Right lobe of liver (tissue), 6 donors: Measurements from ENCODE around the gene TMC5. TPM values are rescaled to one million over a fixed set of nuclear protein-coding genes. Genes with fewer than 3 reads are reported as not detected.
A peak's percentile ranks its signal among the peaks of the same experiment; 100 is the strongest.
"Not testable (repeated sequence)": the region's sequence is repeated elsewhere in the genome, so short reads cannot be mapped to it uniquely, and the experiment has no call there.

Source experiments
- ATAC-seq, 4 donors: fragments of 200-7000 bp; cut with Tn5 transposase; one replicate each; pipeline ENCODE4 v1.9.1; 2020; ENCODE audit warnings: mild to moderate bottlenecking in 4 of 4, moderate library complexity in 4 of 4
- DNase-seq, 3 donors: peaks; one replicate each; pipeline ENCODE4 v3.0.0-alpha.2; 2020
- H3K27ac ChIP-seq, 3 donors: fragments of 200-600 bp; one replicate each; pipeline ENCODE4 v1.8.0; 2022
- H3K27me3 ChIP-seq, 2 donors: fragments of 200-600 bp; one replicate each; pipeline ENCODE4 v1.8.0; 2022
- H3K36me3 ChIP-seq, 4 donors: fragments of 200-600 bp; sonication (generic) in 1 of 4; one replicate each; pipeline versions ENCODE4 v1.5.1 to v1.8.0; 2017 to 2022; ENCODE audit warnings: control low read depth in 1 of 4
- H3K4me1 ChIP-seq, 4 donors: fragments of 200-600 bp; sonication (generic) in 1 of 4; one replicate each; pipeline versions ENCODE4 v1.5.1 to v1.8.0; 2017 to 2022; ENCODE audit warnings: control low read depth in 1 of 4
- H3K4me3 ChIP-seq, 3 donors: fragments of 200-600 bp; one replicate each; pipeline ENCODE4 v1.8.0; 2022
- H3K9me3 ChIP-seq, 4 donors: fragments of 200-600 bp; sonication (generic) in 1 of 4; one replicate each; pipeline versions ENCODE4 v1.5.1 to v1.8.0; 2017 to 2022; ENCODE audit warnings: control low read depth in 1 of 4
- CTCF ChIP-seq, 4 donors: fragments of 200-600 bp in 3 of 4; fragments of 450-650 bp in 1 of 4; IDR thresholded peaks; one replicate each; pipeline versions ENCODE4 v1.5.1 to v1.8.0; 2016 to 2022; ENCODE audit warnings: antibody characterized with exemption in 4 of 4, mild to moderate bottlenecking in 2 of 4
- POLR2A ChIP-seq: fragments of 450-650 bp; IDR thresholded peaks from one replicate; pipeline ENCODE4 v1.6.1; 2017; ENCODE audit warnings: antibody characterized with exemption, mild to moderate bottlenecking
- WGBS: methylation state at CpG from one replicate; pipeline ENCODE4 v1.1.6; 2018; ENCODE audit warnings: low coverage, low lambda C conversion rate; ENCODE audit not compliant: insufficient coverage; ENCODE audit errors: missing lambda C conversion rate; 5-methylcytosine and 5-hydroxymethylcytosine counted together
- intact Hi-C, 2 donors: fragments of 100-400 bp; cut with DNase I; formaldehyde crosslinking; loops; one replicate each; pipeline versions ENCODE4 v1.11.2 to v1.14.1; 2022
- total RNA-seq, 6 experiments: library from RNA; depleted of rRNA in 2 of 6; stranded (reverse); fragments of >200 nt in 2 of 6; fragmentation: NEBNext Ultra II Directional in 3 of 6; extraction: Animal tissue kit (Norgen Biotek cat#: 25700) in 3 of 6; gene quantifications; one replicate each; pipeline versions ENCODE4 v1.1.0 to v1.2.4, GENCODE V29; 2016 to 2023
- donor health status: DM: no; HTN: yes; CAD: no.
- donor health status: DM: no; HTN: no; CAD: no.
- donor health status: DM: no; HTN: no; CAD: no.
- donor health status: DM: no; HTN: yes; CAD: no.
- donor health status: DM: no; HTN: yes; CAD: no.

TMC5 gene
- total RNA-seq, 6 experiments from 2014 or later: 0.43 to 3.4 (median 0.93) TPM; not detected in 1

GRCh38 chr16:19400711-19401110 is 17.0 kb upstream of the TMC5 start:
- Histone ChIP-seq H3K27me3 (no peaks in the 10 kb centered on the region), H3K9me3 (no peaks in the 10 kb centered on the region), H3K36me3 (no peaks in the 10 kb centered on the region), H3K4me3 (no peak overlapping the region), H3K4me1 (peaks cover 0 to 14% (median 4%) of the 10 kb centered on the region in 4 donors), H3K27ac (no peak overlapping the region)
- WGBS: 73% methylated on average over 2 of the region's 7 CpGs
- TF ChIP-seq CTCF (IDR thresholded peaks at IDR 0.05) (peak in 2 of 4 donors; percentile 18 to 26), POLR2A (no peak)
- intact Hi-C loops: no loop called here
- DNase-seq (no peak), ATAC-seq (no peak)

GRCh38 chr16:19406891-19407491 is 10.7 kb upstream of the TMC5 start:
- ATAC-seq (no peak), DNase-seq (no peak)
- Histone ChIP-seq H3K4me1 (peaks cover 0 to 3% (median 0%) of the 10 kb centered on the region in 4 donors), H3K27me3 (peaks cover 0 to 12% of the 10 kb centered on the region in 2 donors), H3K9me3 (no peaks in the 10 kb centered on the region), H3K36me3 (no peaks in the 10 kb centered on the region), H3K27ac (no peak overlapping the region), H3K4me3 (no peak overlapping the region)
- intact Hi-C loops: no loop called here
- TF ChIP-seq POLR2A: no peak
- TF ChIP-seq CTCF (IDR thresholded peaks at IDR 0.05): no peak
- WGBS: 29% methylated on average over 2 of the region's 5 CpGs

DNA sequence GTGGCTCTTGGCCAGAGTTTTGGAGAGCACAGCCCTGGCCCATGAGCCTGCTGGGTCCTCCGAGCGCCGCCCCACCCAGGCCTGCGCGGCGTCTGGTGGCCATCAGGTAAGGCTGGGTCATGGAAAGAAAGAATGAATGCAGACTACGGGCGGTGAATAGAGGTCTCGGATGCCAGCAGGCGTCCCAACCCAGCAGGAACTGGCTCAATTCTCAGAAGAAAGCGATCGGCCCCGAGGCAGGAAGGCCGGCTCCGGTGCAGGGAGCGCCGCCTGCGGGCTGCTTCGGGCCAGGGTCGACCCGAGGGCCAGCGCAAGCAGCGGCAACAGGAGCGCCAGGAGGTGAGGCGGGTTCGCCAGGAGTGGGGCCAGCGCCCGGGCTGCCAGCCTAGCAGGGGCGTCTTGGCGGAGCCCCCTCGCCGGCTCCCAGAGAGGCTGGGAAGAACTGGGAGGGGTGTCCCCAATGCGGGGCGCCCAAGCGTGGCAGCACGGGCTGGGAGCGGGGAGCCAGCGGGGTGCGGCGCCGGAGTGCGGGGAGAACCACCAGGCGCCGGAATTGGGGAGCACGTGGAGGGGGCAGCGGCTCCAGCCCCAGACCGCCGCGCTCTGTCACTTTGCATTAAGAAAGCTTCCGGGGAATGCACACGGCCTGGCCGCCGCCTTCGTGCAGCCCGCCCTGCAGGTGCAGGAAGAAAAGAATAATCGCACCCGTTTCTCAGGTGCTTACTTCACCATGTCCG is 7.1 kb upstream of the TMC5 start:
- Histone ChIP-seq H3K4me3 (peak overlapping the region; percentile 6 to 55 (median 24)), H3K27me3 (peaks cover 0 to 12% of the 10 kb centered on the region in 2 donors), H3K9me3 (no peaks in the 10 kb centered on the region), H3K27ac (no peak overlapping the region), H3K36me3 (no peaks in the 10 kb centered on the region), H3K4me1 (peaks cover 0 to 19% (median 4%) of the 10 kb centered on the region in 4 donors)
- 10% methylated on average over 24 of the region's 58 CpGs for WGBS
- ATAC-seq (peak; percentile 46 to 66 (median 62)), DNase-seq (peak in 2 of 3 donors; percentile 39 to 57)
- TF ChIP-seq CTCF (IDR thresholded peaks at IDR 0.05): peak in 2 of 4 donors; percentile 10 to 23
- no peak for TF ChIP-seq POLR2A
- intact Hi-C loops: no loop called here

DNA sequence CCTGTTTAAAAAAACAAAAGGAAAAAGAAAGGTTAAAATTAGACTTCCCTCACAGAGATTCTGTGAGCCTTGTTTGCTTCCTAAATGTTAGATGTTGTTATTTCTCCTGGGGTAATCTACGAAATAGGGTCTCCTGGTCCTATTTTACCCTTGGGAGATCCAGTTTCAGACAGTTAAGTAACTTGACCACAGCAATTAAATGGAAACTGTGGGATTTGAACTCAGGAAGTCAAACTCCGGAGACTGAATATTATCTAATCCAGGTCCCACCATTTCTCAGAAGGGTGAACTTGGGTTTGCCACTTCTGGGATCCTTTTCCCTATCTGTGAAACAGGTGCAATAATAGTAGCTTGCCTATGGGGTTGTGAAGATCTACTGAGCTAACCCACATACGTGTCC is 6.4 kb upstream of the TMC5 start:
- Histone ChIP-seq H3K4me3 (no peak overlapping the region), H3K27ac (no peak overlapping the region), H3K36me3 (no peaks in the 10 kb centered on the region), H3K9me3 (no peaks in the 10 kb centered on the region), H3K4me1 (peaks cover 0 to 21% (median 4%) of the 10 kb centered on the region in 4 donors), H3K27me3 (peaks cover 0 to 12% of the 10 kb centered on the region in 2 donors)
- DNase-seq (no peak), ATAC-seq (no peak)
- intact Hi-C loops: no loop called here
- TF ChIP-seq CTCF (IDR thresholded peaks at IDR 0.05): no peak
- TF ChIP-seq POLR2A: no peak
- 75% methylated on average over 3 of the region's 3 CpGs for WGBS

DNA sequence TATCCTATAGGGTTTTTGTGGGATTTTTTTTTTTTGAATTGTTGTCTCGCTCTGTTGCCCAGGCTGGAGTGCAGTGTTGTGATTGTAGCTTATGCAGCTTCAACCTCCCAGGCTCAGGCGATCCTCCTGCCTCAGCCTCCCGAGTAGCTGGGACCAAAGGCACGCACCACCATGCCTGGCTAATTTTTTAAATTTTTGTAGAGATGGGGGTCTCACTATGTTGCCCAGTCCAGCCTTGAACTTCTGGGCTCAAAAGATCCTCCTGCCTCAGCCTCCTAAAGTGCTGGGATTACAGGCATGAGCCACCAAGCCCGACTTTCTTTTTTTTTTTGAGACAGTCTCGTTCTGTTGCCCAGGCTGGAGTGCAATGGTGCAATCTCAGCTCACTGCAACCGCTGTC is 5.6 kb upstream of the TMC5 start:
- DNase-seq, H3K4me3 ChIP-seq, H3K27ac ChIP-seq, intact Hi-C loops, H3K9me3 ChIP-seq, H3K36me3 ChIP-seq, ATAC-seq: not testable (repeated sequence)
- 84% methylated on average over 7 of the region's 7 CpGs for WGBS
- peaks cover 0 to 21% (median 4%) of the 10 kb centered on the region in 4 donors for H3K4me1 ChIP-seq
- peaks cover 0 to 12% of the 10 kb centered on the region in 2 donors for H3K27me3 ChIP-seq
